SK-N-SH treated with all-trans-retinoic acid at 6 μM for 48 hours (cell line): ENCODE measurements around the gene CXCL8.

Source experiments
- ATAC-seq: fragments of 200-7000 bp; cut with Tn5 transposase; 3 replicates; pipeline ENCODE4 v1.9.1; 2020; ENCODE audit warnings: mild to moderate bottlenecking, moderate library complexity
- ARNTL ChIP-seq: fragments of 450-650 bp; formaldehyde crosslinking; IDR thresholded peaks from 2 replicates; pipeline ENCODE4 v1.5.0; 2020; ENCODE audit warnings: low read depth, mild to moderate bottlenecking, moderate library complexity, borderline replicate concordance
- BACH2 ChIP-seq: fragments of 250-450 bp; sonication (Bioruptor Pico); IDR thresholded peaks from 2 replicates; pipeline ENCODE4 v1.9.0; 2021; ENCODE audit warnings: mild to moderate bottlenecking, borderline replicate concordance
- CREB5 ChIP-seq: fragments of 250-450 bp; sonication (Bioruptor Pico); IDR thresholded peaks from 2 replicates; pipeline ENCODE4 v1.5.1; 2020; ENCODE audit warnings: low read depth, mild to moderate bottlenecking, moderate library complexity
- CSDC2 ChIP-seq: fragments of 250-450 bp; sonication (Bioruptor Pico); IDR thresholded peaks from 2 replicates; pipeline ENCODE4 v1.5.0; 2020; ENCODE audit warnings: mild to moderate bottlenecking, moderate library complexity
- CSRNP3 ChIP-seq: fragments of 250-450 bp; sonication (Bioruptor Pico); IDR thresholded peaks from 2 replicates; pipeline ENCODE4 v1.5.1; 2021; ENCODE audit warnings: mild to moderate bottlenecking, moderate library complexity
- GLIS3 ChIP-seq: fragments of 250-450 bp; sonication (Bioruptor Pico); IDR thresholded peaks from 2 replicates; pipeline ENCODE4 v1.5.0; 2020; ENCODE audit warnings: mild to moderate bottlenecking, moderate library complexity
- ISL1 ChIP-seq: fragments of 250-450 bp; sonication (Bioruptor Pico); IDR thresholded peaks from 2 replicates; pipeline ENCODE4 v2.1.2; 2022; ENCODE audit warnings: mild to moderate bottlenecking, moderate library complexity
- OSR1 ChIP-seq: fragments of 250-450 bp; sonication (Bioruptor Pico); IDR thresholded peaks from 2 replicates; pipeline ENCODE4 v1.8.0; 2022; ENCODE audit warnings: moderate library complexity, mild to moderate bottlenecking, inconsistent platforms
- PATZ1 ChIP-seq: fragments of 250-450 bp; sonication (Bioruptor Pico); IDR thresholded peaks from 2 replicates; pipeline ENCODE4 v1.8.0; 2020; ENCODE audit warnings: mild to moderate bottlenecking, moderate library complexity, borderline replicate concordance
- POU6F1 ChIP-seq: fragments of 250-450 bp; sonication (Bioruptor Pico); IDR thresholded peaks from 2 replicates; pipeline ENCODE4 v1.8.0; 2021; ENCODE audit warnings: low read depth, mild to moderate bottlenecking, moderate library complexity, borderline replicate concordance
- PPARA ChIP-seq: fragments of 250-450 bp; sonication (Bioruptor Pico); IDR thresholded peaks from 2 replicates; pipeline ENCODE4 v1.5.0; 2020; ENCODE audit warnings: mild to moderate bottlenecking, borderline replicate concordance
- RARB ChIP-seq: fragments of 250-450 bp; sonication (Bioruptor Pico); IDR thresholded peaks from 2 replicates; pipeline ENCODE4 v1.8.0; 2021; ENCODE audit warnings: mild to moderate bottlenecking, moderate library complexity
- SNAI2 ChIP-seq: fragments of 250-450 bp; sonication (Bioruptor Pico); IDR thresholded peaks from 2 replicates; pipeline ENCODE4 v1.5.0; 2020; ENCODE audit warnings: mild to moderate bottlenecking, moderate library complexity
- TCF4 ChIP-seq: fragments of 250-450 bp; sonication (Bioruptor Pico); IDR thresholded peaks from 2 replicates; pipeline ENCODE4 v1.8.0; 2021; ENCODE audit warnings: mild to moderate bottlenecking, moderate library complexity, borderline replicate concordance
- TOX ChIP-seq: fragments of 250-450 bp; sonication (Bioruptor Pico); IDR thresholded peaks from 2 replicates; pipeline ENCODE4 v1.8.0; 2021; ENCODE audit warnings: mild to moderate bottlenecking, moderate library complexity, borderline replicate concordance
- TSHZ2 ChIP-seq: fragments of 250-450 bp; sonication (Bioruptor Pico); IDR thresholded peaks from 2 replicates; pipeline ENCODE4 v1.5.0; 2020; ENCODE audit warnings: mild to moderate bottlenecking, moderate library complexity
- ZC3H10 ChIP-seq: fragments of 250-450 bp; sonication (Bioruptor Pico); IDR thresholded peaks from 2 replicates; pipeline ENCODE4 v1.5.1; 2021; ENCODE audit warnings: mild to moderate bottlenecking, moderate library complexity
- ZFP3 ChIP-seq: fragments of 250-450 bp; sonication (Bioruptor Pico); IDR thresholded peaks from 2 replicates; pipeline ENCODE4 v1.5.0; 2020; ENCODE audit warnings: mild to moderate bottlenecking, moderate library complexity
- ZFP30 ChIP-seq: fragments of 450-650 bp; formaldehyde crosslinking; IDR thresholded peaks from 2 replicates; pipeline ENCODE4 v1.5.0; 2022; ENCODE audit warnings: mild to moderate bottlenecking, moderate library complexity
- ZNF565 ChIP-seq: fragments of 450-650 bp; formaldehyde crosslinking; conservative IDR thresholded peaks from 2 replicates; pipeline ENCODE4 v1.5.0; 2020; ENCODE audit warnings: low read depth, mild to moderate bottlenecking, moderate library complexity
- ZNF70 ChIP-seq: fragments of 450-650 bp; formaldehyde crosslinking; IDR thresholded peaks from 2 replicates; pipeline ENCODE4 v1.5.0; 2020; ENCODE audit warnings: mild to moderate bottlenecking, moderate library complexity
- ZNF8 ChIP-seq: fragments of 450-650 bp; formaldehyde crosslinking; IDR thresholded peaks from 2 replicates; pipeline ENCODE4 v1.5.0; 2020; ENCODE audit warnings: mild to moderate bottlenecking, moderate library complexity

CXCL8 gene

GRCh38 chr4:73765296-73765695 lies 24.9 kb downstream of the CXCL8 start:
- ATAC-seq: no peak
- TF ChIP-seq TCF4 (CRISPR knock-in tag) (no peak), ZNF70 (CRISPR knock-in tag) (no peak), TOX (no peak), OSR1 (CRISPR knock-in tag) (no peak), PPARA (CRISPR knock-in tag) (no peak), ISL1 (CRISPR knock-in tag) (no peak), TSHZ2 (CRISPR knock-in tag) (no peak), ZC3H10 (CRISPR knock-in tag) (no peak), CREB5 (no peak), PATZ1 (CRISPR knock-in tag) (no peak), POU6F1 (CRISPR knock-in tag) (no peak), ZFP3 (CRISPR knock-in tag) (no peak), RARB (CRISPR knock-in tag) (no peak), ZNF8 (CRISPR knock-in tag) (no peak)

GRCh38 chr4:73770917-73771316 lies 30.5 kb downstream of the CXCL8 start:
- ATAC-seq: no peak
- TF ChIP-seq ZC3H10 (CRISPR knock-in tag) (no peak), ZNF565 (no peak), BACH2 (CRISPR knock-in tag) (no peak), GLIS3 (no peak), CSRNP3 (CRISPR knock-in tag) (no peak), CREB5 (no peak), RARB (CRISPR knock-in tag) (no peak)
- TF ChIP-seq, all 23 proteins: peak for 0

GRCh38 chr4:73772363-73772762 lies 32.0 kb downstream of the CXCL8 start:
- no peak for ATAC-seq
- no peak for TF ChIP-seq CSDC2
- TF ChIP-seq ZFP3 (CRISPR knock-in tag): no peak
- no peak for TF ChIP-seq CSRNP3 (CRISPR knock-in tag)
- no peak for TF ChIP-seq ISL1 (CRISPR knock-in tag)
- no peak for TF ChIP-seq ZFP30 (CRISPR knock-in tag)
- TF ChIP-seq ARNTL (CRISPR knock-in tag): no peak
- no peak for TF ChIP-seq TOX
- TF ChIP-seq TSHZ2 (CRISPR knock-in tag): no peak
- no peak for TF ChIP-seq ZC3H10 (CRISPR knock-in tag)
- TF ChIP-seq GLIS3: no peak
- no peak for TF ChIP-seq SNAI2 (CRISPR knock-in tag)
- TF ChIP-seq RARB (CRISPR knock-in tag): no peak
- TF ChIP-seq CREB5: no peak
